HG02943 (cell line): Measurements from ENCODE around the gene SMIM44.
A peak's percentile ranks its signal among the peaks of the same experiment; 100 is the strongest.

Source experiments
- ATAC-seq: cut with Tn5 transposase; IDR thresholded peaks from one replicate; pipeline ENCODE4 v1.9.1; 2021; ENCODE audit warnings: mild to moderate bottlenecking, low read depth, moderate library complexity; ENCODE audit not compliant: unreplicated experiment

SMIM44 gene

DNA sequence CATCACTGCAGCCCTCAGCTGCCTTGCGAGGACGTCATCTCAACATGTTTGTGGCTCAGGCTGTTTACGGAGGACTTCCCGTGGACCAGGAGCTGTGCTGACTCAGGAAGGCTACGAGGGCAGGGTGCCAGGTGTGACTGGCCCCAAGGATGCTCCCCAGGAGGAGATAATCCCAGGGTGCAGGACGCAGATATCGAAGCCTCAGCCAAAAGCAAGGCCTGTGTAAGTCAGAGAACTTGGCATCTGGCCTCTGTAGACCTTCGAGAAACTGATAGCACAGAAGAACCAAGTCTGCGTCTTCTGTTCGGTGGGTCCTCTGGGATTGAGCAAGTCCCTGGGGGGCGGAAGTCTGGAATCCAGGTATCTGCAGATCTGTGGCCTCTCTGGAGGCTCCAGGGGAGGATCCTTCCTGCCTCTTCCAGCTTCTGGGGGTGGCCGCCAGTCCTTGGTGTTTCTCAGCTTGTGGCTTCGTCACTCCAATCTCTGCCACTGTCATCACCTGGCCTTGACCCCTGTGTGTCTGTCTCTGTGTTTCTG lies 19.9 kb upstream of the SMIM44 start:
- ATAC-seq, result no peak

GRCh38 chr19:3501780-3502179 lies 18.5 kb upstream of the SMIM44 start:
- no peak for ATAC-seq

DNA sequence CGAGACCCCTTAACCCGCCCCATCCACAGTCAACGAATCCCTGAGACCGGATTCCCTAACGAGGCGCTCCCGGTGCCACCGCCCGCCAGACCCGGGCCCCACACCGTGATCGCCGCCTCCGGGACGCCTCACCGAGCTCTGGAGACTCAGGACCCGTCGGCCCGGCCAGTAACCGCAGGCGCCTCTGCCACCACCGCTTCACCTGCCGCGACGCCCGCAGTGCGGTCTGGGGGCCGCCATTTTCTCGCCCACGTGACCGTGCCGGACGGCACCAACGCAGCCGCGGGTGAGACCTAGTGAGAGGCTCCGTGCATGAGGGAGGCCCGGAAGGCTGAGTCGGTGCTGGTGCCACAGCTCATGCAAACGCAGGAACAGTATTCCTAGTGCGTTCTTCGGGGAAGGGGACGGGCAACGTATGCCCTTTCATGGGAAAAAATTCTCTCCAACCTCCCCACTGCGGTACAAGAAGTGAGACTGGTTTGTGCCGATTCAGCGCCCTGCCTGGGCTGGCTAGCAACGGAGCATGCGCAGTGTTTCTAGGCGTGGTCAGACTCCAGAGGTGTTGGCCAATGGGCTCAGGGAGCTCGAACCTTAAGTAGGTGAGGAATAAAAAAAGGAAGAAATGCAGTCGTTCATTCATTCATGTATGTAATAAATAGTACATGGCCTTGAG lies 17.3 kb upstream of the SMIM44 start, which contains the start of gene DOHH:
Gene DOHH, minus strand, starts transcription at position 246 of the 673 bp plus-strand sequence. CDS start 3,860 bp downstream, outside the sequence.
- ATAC-seq, result peak; percentile 75

DNA sequence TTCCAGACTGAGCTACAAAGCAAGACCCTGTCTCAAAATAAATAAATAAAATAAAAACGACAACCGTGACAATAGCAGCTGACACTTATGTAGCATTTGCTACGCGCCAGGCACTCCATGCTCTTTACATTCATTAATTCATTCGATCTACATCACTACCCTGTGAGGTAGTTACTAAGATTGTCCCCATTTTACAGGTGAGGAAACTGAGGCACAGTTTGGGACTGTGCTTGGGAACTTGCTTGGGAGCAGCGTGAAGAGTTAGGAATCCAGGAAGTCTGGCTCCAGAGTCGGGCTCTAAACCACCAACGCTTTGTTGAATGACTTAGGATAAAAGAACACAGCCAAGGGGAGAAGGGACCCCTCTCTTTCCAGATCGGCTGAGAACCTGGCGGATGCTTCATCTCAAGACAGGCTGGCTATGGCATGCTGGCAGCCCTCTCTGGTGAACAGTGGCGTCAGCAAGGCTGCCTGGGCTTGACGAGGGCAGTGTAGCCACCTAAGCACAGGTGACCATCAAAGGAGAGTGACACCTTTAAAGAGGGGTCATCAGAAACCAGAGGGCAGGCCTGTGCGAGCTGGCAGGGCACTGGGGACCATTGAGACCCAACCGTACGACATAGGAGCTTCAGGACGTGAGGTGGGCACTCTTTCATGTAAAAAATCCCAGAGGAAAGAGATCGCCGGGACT lies 16.6 kb upstream of the SMIM44 start:
- no peak for ATAC-seq

GRCh38 chr19:3497757-3498520 lies 14.7 kb upstream of the SMIM44 start:
- ATAC-seq, result no peak

- ATAC-seq, result no peak
These were observed 13.4 kb upstream of the SMIM44 start for GRCh38 chr19:3496392-3497273.

DNA sequence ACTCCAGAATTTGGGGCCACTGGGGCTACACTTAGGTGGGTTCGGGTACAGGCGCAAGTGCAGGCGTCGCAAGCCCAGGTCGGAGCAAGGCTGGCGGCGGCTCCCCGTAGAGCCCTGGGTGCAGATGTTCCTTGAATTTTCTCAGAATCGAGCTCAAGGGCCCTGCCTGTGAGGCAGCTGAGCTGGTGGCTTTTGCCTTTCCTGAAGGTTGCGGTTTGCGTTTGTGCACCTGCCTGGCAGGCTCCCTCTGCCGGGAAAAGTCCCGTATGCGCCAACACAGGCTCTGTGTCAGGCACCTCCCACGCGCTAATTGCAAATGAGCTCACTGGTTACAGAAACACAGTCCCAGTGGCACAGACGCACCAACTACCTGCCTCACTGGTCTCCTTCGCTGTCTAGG lies 11.3 kb upstream of the SMIM44 start:
- ATAC-seq, result no peak

DNA sequence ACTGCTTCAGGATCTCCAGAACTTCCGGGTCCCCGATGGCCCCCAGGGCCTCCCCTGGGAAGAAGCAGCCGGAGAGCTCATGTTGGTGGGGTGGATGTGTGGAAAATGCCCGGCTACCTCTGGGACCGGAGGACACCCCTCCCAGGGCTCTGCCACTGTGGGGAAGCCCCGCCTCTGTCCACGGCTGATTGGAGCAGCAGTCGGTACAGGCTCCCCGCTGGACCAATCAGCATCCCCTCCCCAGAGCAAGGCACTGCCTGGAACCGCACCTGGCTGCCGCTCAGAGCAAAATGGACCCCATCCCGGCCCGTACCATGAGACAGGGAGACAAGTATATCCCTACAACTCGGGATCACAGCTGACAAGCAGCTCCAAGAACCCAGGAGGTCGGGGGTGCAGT lies 10.8 kb upstream of the SMIM44 start:
- no peak for ATAC-seq

DNA sequence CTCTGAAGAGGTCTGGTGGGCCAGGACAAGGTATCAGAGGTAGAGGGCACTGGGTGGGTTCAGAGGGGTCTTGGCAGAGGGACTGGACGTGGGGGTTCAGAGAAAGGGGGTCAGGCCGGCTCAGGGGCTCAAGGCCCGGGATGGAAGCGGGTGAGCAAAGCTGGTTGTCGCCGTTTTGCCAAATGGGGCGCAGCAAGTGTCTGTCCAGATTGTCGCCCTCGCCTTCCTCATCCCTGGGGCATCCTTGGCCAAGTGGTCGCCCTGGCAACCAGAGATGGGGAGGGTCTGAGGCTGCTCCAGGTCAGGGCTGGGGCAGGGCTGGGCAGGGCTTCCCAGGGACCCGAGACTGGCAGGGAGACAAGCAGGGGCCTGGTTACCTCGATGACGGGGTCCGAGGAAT lies 10.4 kb upstream of the SMIM44 start:
- ATAC-seq, result no peak

- ATAC-seq, result no peak
These were observed 9.7 kb upstream of the SMIM44 start for GRCh38 chr19:3492919-3493318.

DNA sequence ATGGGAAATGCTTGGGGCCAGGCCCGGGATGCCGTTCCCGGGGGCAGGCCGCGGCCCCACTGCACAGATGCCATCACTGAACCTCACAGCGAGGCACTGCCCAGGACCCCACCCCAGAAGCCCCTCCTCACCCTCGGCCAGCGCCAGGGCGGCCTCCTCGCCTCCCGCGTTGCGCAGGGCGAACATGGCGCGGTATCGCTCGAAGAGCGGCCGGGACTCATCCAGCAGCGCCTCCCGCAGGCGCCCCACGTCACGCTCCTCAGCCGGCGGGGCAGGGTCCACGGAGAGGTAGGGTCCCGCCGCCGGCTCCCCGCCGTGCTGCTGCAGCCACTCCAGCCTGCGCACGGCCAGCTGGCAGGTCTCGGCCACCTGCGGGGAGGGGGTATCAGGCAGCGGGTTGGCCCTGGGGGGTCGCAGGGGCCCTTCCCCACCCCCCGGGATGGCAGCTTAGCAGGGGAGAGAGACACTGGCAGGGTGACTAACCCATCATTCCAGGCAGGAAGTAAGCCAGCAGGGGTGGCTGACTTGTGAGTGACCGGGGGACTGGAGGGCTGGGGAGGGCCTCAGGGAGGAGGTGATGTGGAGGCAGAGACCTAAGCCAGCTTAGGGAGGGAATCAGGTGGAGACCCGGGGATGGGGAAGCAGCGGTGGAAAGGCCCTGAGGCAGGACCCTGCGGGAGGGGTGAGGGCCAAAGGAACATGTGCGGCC lies 9.0 kb upstream of the SMIM44 start:
- ATAC-seq, result no peak

DNA sequence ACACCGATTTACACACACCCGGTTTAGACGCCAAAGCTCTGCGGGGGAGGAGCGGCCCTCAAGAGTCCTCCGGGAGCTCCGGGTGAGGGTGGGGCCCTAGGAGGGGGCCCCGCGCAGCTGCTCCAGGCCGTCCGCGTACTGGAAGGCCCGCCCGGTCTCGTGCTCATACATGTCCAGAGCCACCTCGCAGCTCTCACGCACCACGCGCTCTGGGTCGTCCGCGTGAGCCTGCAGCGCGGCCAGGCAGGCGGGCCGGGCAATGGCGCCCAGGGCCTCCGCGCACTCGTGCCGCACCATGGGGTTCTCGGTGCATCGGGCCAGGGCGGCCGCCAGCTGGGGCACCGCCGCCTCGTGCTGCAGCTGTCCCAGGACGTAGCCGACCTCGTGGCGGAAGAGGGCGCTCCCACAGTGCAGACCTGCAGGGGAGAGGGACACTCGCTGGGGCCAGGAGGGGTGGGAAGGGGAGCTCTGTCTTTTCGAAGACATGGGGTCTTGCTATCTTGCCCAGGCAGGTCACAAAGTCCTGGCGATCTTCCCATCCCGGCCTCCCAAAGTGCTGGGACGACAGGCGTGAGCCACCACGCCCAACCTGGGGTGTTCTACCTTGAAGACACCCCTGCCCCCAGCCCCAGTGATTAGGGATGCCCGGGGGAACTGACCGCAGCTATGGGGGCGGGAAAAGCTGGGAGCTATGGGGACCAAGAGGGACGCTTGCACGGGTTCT lies 8.3 kb upstream of the SMIM44 start:
- no peak for ATAC-seq

DNA sequence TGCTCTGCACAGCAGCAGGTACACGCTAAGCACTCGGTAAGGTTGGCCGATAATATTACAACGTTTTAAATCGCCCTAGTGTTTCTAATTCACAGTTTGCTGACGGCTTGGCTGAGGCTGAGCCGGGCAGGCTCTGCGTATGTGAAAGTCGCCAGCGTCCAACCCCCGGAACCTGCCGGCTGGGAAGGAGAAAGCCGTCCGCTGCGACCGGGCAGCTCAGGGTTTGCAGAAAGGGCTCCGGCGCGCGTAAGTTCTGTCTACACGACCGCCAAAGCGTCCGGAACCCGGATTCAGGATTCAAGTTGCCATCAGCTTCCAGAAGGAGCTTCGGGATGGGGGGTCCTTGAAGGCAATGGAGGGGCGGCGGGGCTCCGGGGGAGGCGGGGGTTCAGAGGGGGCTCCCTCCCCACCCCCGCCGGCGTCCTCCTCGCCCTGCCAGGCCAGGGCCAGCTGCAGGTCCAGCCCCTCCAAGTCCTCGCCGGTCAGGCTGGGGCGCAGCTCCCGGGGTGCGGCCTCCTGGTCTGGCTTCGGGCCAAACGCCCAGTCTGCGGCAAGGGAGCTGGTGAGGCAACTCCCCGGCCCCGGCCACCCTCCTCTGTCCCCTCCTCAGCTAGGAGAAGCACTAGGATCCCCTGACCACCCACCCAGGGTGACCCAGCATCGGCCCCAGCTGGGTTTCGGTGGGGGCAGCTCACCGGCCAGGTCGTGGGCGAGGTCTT lies 575 bp downstream of the SMIM44 start:
- no peak for ATAC-seq

DNA sequence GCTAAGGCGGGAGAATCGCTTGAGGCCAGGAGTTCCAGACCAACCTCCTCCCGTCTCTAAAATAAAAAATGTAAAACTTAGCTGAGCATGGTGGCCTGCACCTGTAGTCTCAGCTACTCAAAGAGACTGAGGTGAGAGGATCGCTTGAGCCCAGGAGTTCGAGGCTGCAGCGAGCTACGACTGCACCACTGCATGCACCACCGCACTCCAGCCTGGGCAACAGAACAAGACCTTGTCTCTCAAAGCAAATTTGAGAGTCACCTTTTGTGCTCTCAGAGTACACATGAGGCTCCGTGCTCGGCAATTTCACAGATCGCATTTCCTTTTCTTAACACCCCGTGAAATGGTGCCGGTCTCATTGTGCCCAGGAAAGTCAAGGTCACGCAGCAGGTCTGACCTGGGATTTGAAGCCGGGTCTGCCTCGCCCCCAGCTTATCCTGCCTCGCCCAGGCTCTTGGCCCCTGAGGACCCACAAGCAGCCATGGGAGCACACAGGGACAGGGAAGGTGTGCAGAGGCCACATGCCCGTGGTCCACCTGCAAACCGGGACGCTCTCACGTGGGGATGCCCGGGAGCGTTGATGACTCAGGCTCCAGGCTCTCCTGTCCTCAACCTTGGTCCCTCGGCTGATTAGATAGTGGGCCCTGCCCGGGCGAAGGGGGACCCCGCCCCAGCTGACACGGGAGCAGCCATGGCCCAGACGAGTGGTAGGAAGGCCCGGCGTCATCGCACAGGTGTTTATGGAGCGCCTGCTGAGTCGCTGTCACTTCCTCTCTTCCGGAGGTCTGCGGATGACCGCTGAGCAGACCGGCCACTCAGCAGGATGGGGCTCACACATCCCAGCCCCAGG lies 1.8 kb downstream of the SMIM44 start:
- no peak for ATAC-seq

DNA sequence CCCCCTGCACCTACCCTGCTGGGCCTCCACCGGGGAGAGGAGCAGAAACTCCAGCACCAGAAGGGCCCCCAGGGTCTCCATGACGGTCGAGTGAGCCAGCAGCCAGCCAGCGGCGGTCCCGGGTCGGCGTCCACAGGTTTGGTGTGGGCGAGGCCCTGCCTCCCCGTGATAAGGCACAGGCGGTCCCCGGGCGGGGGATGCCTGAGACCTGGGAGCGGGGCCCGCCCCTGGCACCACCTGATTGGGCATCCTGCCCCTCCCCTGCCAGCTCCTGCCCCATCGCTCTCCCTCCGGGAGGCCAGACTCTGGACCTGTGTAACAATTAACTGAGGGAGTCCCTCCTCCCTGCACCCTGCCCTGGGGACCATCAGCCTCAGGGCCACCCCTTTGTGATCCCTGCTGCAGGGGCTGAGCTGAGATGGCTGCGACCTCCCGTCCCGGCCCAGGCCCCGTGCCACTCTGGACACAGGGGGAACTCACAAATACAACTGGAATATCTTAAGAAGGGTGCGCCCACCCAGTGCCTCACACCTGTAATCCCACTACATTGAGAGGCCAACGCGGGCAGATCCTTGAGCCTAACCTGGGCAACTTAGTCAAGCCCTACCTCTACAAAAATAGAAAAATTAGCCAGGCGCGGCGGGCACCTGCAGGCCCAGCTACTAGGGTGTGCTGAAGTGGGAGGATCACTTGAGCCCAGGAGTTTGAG lies 2.7 kb downstream of the SMIM44 start, which contains the start of gene SMIM24:
Gene SMIM24, minus strand, starts transcription at position 143 of the 709 bp plus-strand sequence. Its CDS starts 62 bp downstream, at position 81.
- no peak for ATAC-seq

GRCh38 chr19:3479834-3480215 lies 3.4 kb downstream of the SMIM44 start:
- ATAC-seq, result no peak
